SU-DHL-6 (cell line): Measurements from ENCODE around the gene ASB15.

Experiments
- H2AFZ ChIP-seq: fragments of 200-600 bp; sonication (generic); 2 replicates; pipeline ENCODE4 v1.6.1; 2014; ENCODE audit warnings: low read depth, mild to moderate bottlenecking, moderate library complexity, mixed read lengths, antibody characterized with exemption, low read length; ENCODE audit not compliant: severe bottlenecking
- H3F3A ChIP-seq: fragments of 200-600 bp; shearing (Covaris generic); 2 replicates; pipeline ENCODE4 v1.6.0; 2016; ENCODE audit warnings: antibody characterized with exemption, mild to moderate bottlenecking; ENCODE audit not compliant: insufficient read depth
- H3K27ac ChIP-seq: fragments of 200-600 bp; sonication (generic); 2 replicates; pipeline ENCODE4 v1.5.1; 2016; ENCODE audit warnings: low read depth, mild to moderate bottlenecking, low read length, moderate library complexity, mixed read lengths
- H3K27me3 ChIP-seq: fragments of 200-600 bp; sonication (generic), shearing (Covaris generic); 2 replicates; pipeline ENCODE4 v1.6.0; 2014; ENCODE audit warnings: mild to moderate bottlenecking, low read length
- H3K36me3 ChIP-seq: fragments of 200-600 bp; sonication (generic); 2 replicates; pipeline ENCODE4 v1.6.1; 2014; ENCODE audit warnings: mild to moderate bottlenecking, low read length, mixed read lengths
- H3K4me2 ChIP-seq: fragments of 300-600, 200-600 bp; shearing (Covaris generic), sonication (generic); 2 replicates; pipeline ENCODE4 v1.6.0; 2014; ENCODE audit warnings: low read length, low read depth, mild to moderate bottlenecking; ENCODE audit not compliant: poor library complexity, severe bottlenecking
- H3K4me3 ChIP-seq: fragments of 200-600 bp; sonication (generic); 2 replicates; pipeline ENCODE4 v1.5.1; 2014; ENCODE audit warnings: antibody characterized with exemption, low read length, mild to moderate bottlenecking, mixed read lengths; ENCODE audit not compliant: insufficient read depth, poor library complexity, severe bottlenecking
- H3K79me2 ChIP-seq: fragments of 200-600 bp; sonication (generic); 2 replicates; pipeline ENCODE4 v1.6.1; 2014; ENCODE audit warnings: mild to moderate bottlenecking, low read length, moderate library complexity; ENCODE audit not compliant: insufficient read depth
- H3K9ac ChIP-seq: fragments of 200-600 bp; sonication (generic); 2 replicates; pipeline ENCODE4 v1.7.0; 2014; ENCODE audit warnings: mild to moderate bottlenecking, low read length
- H3K9me2 ChIP-seq: fragments of 200-600 bp; sonication (generic); replicated peaks from 2 replicates; pipeline ENCODE4 v1.6.1; 2014; ENCODE audit warnings: low read length; ENCODE audit not compliant: insufficient read depth
- H3K9me3 ChIP-seq: fragments of 200-600 bp; sonication (generic); 2 replicates; pipeline ENCODE4 v1.6.1; 2014; ENCODE audit warnings: low read length, mixed read lengths; ENCODE audit not compliant: insufficient read depth
- H4K20me1 ChIP-seq: fragments of 200-600 bp; sonication (generic); 2 replicates; pipeline ENCODE4 v1.6.1; 2014; ENCODE audit warnings: low read depth, mild to moderate bottlenecking, antibody characterized with exemption, low read length, moderate library complexity, mixed read lengths
- EZH2phosphoT487 ChIP-seq: fragments of 200-600 bp; sonication (generic), shearing (Covaris generic); conservative IDR thresholded peaks from 2 replicates; pipeline ENCODE4 v1.6.1; 2018; ENCODE audit warnings: mild to moderate bottlenecking, antibody characterized with exemption, low read length, moderate library complexity, mixed read lengths
- TF ChIP-seq, protein P1 (sequence below): fragments of 200-600 bp; sonication (generic); IDR thresholded peaks from one replicate; pipeline ENCODE4 v1.5.1; 2017; ENCODE audit warnings: antibody characterized with exemption, mild to moderate bottlenecking, low read length, moderate library complexity; ENCODE audit not compliant: insufficient read depth, poor library complexity, severe bottlenecking

Gene ASB15

DNA sequence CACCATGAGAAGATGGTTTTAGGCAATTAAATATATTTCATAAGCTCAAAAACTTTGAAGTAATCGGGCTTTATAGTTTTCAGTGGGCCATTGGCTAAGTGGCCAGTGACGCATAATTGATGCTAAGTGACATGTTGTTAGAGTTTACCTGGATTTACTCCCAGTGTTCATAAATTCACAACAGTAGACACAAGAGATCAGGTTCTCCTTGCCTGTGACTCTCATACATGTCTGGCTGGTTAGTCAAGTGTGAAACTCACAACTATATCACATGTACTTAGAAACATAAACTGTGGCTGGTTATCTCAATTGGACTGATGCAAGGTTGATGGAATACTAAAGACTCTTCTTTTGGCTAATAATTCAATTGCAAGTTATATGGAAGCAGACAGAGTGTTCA is 26.2 kb downstream of the ASB15 start:
- Histone ChIP-seq H3K79me2 (no peaks in the 10 kb centered on the region), H3K4me2 (no peak overlapping the region), H2AFZ (no peak overlapping the region), H3K9me3 (no peaks in the 10 kb centered on the region), H3K4me3 (no peak overlapping the region), H3K9ac (no peak overlapping the region), H3K27ac (no peak overlapping the region), H3F3A (no peaks in the 10 kb centered on the region), H3K27me3 (no peaks in the 10 kb centered on the region), H4K20me1 (no peaks in the 10 kb centered on the region), H3K9me2 (no peaks in the 10 kb centered on the region), H3K36me3 (no peaks in the 10 kb centered on the region)
- no peak for TF ChIP-seq EZH2phosphoT487
- TF ChIP-seq, protein P1, sequence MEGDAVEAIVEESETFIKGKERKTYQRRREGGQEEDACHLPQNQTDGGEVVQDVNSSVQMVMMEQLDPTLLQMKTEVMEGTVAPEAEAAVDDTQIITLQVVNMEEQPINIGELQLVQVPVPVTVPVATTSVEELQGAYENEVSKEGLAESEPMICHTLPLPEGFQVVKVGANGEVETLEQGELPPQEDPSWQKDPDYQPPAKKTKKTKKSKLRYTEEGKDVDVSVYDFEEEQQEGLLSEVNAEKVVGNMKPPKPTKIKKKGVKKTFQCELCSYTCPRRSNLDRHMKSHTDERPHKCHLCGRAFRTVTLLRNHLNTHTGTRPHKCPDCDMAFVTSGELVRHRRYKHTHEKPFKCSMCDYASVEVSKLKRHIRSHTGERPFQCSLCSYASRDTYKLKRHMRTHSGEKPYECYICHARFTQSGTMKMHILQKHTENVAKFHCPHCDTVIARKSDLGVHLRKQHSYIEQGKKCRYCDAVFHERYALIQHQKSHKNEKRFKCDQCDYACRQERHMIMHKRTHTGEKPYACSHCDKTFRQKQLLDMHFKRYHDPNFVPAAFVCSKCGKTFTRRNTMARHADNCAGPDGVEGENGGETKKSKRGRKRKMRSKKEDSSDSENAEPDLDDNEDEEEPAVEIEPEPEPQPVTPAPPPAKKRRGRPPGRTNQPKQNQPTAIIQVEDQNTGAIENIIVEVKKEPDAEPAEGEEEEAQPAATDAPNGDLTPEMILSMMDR, result no peak

DNA sequence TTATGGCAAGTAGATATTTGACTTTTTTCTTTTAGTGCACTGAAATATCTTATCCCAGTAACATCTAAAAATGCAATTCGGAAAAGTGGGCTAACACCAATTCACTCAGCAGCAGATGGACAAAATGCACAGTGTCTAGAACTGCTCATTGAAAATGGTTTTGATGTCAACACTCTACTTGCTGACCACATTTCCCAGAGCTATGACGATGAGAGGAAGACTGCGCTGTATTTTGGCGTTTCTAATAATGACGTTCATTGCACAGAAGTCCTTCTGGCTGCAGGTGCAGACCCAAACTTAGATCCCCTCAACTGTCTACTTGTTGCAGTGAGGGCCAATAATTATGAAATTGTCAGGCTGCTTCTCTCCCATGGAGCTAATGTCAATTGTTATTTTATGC is 27.2 kb downstream of the ASB15 start:
- Histone ChIP-seq H3K9me2 (no peaks in the 10 kb centered on the region), H3K4me3 (no peak overlapping the region), H3K4me2 (no peak overlapping the region), H3K79me2 (no peaks in the 10 kb centered on the region), H3F3A (no peaks in the 10 kb centered on the region), H3K9me3 (no peaks in the 10 kb centered on the region), H3K36me3 (no peaks in the 10 kb centered on the region), H3K27ac (no peak overlapping the region), H4K20me1 (no peaks in the 10 kb centered on the region), H3K9ac (no peak overlapping the region), H2AFZ (no peak overlapping the region), H3K27me3 (no peaks in the 10 kb centered on the region)
- TF ChIP-seq, protein P1, result no peak
- TF ChIP-seq EZH2phosphoT487, result no peak

DNA sequence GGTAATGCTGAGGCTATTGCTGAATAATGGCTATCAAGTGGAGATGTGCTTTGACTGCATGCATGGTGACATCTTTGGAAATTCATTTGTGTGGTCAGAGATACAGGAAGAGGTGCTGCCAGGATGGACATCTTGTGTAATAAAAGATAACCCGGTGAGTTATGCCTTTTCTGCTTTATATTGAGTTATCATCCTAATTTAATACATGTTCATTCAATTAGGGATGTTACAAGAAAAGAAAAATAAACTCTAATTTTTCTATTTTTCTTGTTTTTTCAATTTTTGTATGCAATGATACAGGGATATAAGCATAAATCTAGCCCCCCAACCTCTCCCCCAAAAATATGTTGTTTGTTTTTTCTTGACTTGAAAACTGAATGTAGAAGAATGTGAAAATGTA is 27.7 kb downstream of the ASB15 start:
- H3K9me3 ChIP-seq, result no peaks in the 10 kb centered on the region
- no peak overlapping the region for H3K9ac ChIP-seq
- no peak overlapping the region for H2AFZ ChIP-seq
- H3F3A ChIP-seq, result no peaks in the 10 kb centered on the region
- H3K4me2 ChIP-seq, result no peak overlapping the region
- no peaks in the 10 kb centered on the region for H3K27me3 ChIP-seq
- no peaks in the 10 kb centered on the region for H3K79me2 ChIP-seq
- no peak overlapping the region for H3K4me3 ChIP-seq
- TF ChIP-seq, protein P1, result no peak
- TF ChIP-seq EZH2phosphoT487, result no peak
- H3K36me3 ChIP-seq, result no peaks in the 10 kb centered on the region
- no peaks in the 10 kb centered on the region for H3K9me2 ChIP-seq
- no peaks in the 10 kb centered on the region for H4K20me1 ChIP-seq
- no peak overlapping the region for H3K27ac ChIP-seq

DNA sequence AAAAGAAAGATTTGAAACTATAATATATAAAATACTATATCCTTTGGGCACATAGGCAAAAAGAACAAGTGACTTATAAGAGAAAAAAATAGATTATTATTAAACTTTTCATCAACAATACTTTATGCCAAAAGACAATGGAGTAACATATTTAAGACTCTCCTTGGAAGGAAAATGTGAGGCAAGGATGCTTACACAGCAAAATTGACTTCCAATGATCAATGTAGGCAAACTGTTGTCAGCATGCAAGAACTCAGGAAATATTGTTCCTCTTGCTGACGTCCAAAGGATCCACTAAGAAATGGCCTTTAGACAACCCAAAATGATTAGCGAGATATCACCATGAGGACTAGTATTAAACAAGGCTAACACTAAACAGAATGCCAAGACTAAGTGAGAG is 31.2 kb downstream of the ASB15 start:
- Histone ChIP-seq H3K4me2 (no peak overlapping the region), H3K9ac (no peak overlapping the region), H3K27me3 (no peaks in the 10 kb centered on the region), H3K9me3 (no peaks in the 10 kb centered on the region), H3K27ac (no peak overlapping the region), H3F3A (no peaks in the 10 kb centered on the region), H3K36me3 (no peaks in the 10 kb centered on the region), H3K9me2 (no peaks in the 10 kb centered on the region), H4K20me1 (no peaks in the 10 kb centered on the region), H3K79me2 (no peaks in the 10 kb centered on the region), H3K4me3 (no peak overlapping the region), H2AFZ (no peak overlapping the region)
- no peak for TF ChIP-seq EZH2phosphoT487
- TF ChIP-seq, protein P1, result no peak
